ENCODE results near the gene KLHL22.
"Not testable (repeated sequence)": the region's sequence is repeated elsewhere in the genome, so short reads cannot be mapped to it uniquely, and the experiment has no call there.

The KLHL22 gene

DNA sequence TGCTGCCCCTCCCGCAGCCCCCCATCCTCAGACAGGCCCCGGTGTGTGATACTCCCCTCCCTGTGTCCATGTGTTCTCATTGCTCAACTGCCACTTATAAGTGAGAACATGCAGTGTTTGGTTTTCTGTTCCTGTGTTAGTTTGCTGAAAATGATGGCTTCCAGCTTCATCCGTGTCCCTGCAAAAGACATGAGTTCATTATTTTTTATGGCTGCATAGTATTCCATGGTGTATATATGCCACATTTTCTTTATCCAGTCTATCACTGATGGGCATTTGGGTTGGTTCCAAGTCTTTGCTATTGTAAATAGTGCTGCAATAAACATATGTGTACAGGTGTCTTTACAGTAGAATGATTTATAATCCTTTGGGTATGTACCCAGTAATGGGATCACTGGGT is 80.4 kb downstream of the KLHL22 start:
- not testable (repeated sequence) for DNase-seq

DNA sequence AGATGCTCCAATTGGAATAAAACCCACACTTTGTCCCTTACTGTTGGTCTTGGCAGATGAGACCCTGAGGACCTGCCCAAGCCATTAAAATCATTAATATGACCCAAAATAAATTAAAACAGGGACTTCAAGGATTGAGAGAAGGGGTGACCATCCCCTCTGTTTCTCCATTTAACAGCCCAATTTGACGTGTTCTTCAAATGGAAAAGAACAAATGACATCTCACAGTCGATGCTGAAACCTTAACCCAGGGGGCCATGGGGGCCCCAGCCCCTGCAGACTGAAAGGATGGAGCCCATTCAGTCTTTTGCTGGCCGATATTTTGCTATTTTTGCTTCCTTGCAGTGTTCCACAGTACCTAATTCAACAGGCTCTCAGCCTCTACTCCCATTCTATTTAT is 81.1 kb downstream of the KLHL22 start:
- no peak for DNase-seq

DNA sequence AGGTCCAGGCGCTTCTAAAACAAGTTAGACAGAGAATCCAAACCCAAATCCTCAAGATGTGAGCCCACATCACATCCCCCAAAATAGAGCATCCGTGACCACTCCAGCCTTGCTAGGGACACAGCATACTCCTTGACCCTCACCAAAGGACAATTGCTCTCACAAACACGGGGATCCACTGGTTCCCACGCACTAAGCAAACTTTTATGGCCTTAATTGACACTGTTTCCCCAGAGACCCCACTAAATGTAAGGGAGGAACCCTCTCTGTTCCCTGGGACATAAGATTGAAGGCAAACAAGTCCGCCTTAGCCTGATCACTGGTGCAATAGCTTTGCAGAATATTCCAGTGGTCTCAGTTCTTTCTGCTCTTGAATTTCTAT is 81.5 kb downstream of the KLHL22 start:
- no peak for DNase-seq

DNA sequence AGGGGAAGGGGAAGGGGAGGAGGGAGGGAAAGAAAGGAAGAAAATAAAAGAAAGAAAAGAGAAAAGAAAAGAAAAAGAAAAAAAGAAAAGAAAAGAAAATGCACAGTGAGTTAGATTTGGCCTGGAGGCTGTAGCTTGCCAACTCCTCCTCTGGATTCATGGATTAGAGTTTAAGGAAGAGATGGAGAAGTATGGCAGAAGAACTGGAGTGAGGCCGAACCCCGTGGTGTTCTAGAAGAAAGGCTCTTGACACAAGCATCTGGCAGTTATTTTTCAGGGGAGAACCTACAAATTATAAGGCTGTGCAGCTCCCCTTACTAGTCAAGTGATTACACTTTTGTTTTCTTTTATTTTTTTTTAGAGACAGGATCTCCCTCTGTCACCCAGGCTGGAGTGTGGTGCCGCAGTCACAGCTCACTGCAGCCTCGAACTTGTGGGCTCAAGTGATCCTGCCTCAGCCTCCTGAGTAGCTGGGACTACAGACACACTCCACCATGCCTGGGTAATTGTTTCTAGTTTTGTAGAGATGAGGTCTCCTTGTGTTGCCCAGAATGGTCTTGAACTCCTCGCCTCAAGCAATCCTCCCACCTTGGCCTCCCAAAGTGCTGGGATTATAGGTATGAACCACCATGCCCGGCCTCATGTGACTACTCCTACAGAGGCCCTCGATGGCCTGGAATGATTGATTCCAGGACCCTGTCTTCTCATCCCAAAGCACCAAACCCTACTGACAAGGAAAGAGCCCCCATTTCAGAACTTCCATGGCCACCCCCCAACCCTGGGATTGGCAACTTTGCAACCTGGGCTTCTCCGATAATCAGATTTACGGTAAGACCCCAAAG is 82.2 kb downstream of the KLHL22 start:
- no peak for DNase-seq

DNA sequence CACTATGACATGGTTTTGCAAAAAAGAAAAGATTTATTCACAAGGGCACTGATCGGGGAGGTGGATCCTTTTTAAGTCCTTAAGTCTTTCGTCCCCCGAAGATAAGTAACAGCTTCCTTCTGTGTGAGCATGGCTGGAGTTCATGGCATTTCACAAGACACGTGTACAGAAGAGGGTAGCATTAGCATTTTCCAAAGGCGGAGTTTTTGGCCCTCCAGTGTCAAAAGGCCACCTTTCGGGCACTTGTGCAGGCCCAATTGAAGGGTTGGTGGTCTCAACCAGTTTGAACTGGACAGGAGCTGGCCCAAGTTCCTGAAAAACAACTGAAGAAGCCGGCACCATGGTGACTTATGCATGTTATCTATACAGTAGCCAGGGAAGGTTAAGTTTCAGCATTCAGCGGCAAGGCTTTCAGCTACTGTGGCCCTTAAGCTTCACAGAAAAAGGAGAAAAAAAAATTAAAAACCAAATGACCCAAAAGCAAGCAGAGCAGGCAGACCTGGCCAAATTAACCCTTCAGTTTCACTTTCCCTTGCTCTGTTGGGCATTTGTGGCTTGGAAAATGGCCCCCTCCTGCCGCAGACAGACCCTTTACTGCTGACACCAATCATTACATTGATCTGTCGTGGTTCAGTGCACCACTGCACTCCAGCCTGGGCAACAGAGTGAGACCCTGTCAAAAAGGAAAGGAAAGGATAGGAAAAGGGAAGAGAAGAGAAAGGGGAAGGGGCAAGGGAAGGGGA is 83.0 kb downstream of the KLHL22 start:
- DNase-seq: no peak

DNA sequence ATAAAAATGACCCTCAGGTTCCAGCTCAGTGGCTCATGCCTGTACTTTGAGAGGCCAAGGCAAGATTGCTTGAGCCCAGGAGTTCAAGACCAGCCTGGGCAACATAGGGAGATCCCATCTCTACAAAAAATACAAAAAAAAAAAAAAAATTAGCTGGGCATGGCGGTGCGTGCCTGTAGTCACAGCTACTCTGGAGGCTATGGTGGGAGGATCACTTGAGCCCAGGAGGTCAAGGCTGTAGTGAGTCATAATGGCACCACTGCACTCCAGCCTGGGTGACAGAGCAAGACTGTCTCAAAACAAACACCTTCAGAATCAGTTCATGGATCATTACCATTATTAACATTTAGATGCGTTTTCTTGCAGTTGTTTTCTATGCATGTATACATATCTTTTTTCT is 86.2 kb downstream of the KLHL22 start:
- not testable (repeated sequence) for DNase-seq

DNA sequence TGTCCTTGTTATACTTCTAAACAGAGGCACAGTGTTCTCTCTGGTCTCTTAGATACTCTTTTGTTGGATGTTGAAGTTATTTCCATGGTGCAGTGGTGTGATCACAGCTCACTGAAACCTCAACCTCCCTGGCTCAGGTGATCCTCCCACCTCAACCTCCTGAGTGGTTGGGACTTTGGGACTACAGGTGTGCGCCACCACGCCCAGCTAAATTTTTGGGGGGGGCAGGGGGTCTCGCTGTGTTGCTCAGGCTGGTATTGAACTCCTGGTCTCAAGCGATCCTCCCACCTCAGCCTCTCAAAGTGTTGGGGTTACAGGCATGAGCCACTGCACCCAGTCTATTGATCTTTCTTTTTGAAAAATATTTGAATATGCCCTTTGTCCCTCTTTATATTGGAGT is 86.7 kb downstream of the KLHL22 start:
- DNase-seq: no peak

DNA sequence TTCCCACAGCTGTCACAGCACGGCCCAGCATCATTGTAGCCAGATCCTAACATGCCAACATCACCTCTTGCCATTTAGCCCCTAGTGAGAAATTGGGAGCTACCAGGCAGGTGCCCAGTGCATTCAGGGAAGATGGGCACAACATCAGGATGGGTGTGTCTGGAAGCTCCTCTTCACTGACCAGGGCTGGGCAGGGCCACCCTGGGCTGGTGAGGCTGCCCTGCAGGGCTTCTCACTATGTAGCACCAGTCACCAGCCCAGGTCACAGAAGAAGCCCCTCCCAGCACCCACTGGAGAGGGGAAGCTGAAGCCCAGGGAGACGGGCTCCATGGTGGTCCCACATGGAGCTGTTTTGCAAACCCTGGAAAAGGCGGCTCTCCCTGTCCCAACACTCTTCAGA is 87.8 kb downstream of the KLHL22 start:
- no peak for DNase-seq

DNA sequence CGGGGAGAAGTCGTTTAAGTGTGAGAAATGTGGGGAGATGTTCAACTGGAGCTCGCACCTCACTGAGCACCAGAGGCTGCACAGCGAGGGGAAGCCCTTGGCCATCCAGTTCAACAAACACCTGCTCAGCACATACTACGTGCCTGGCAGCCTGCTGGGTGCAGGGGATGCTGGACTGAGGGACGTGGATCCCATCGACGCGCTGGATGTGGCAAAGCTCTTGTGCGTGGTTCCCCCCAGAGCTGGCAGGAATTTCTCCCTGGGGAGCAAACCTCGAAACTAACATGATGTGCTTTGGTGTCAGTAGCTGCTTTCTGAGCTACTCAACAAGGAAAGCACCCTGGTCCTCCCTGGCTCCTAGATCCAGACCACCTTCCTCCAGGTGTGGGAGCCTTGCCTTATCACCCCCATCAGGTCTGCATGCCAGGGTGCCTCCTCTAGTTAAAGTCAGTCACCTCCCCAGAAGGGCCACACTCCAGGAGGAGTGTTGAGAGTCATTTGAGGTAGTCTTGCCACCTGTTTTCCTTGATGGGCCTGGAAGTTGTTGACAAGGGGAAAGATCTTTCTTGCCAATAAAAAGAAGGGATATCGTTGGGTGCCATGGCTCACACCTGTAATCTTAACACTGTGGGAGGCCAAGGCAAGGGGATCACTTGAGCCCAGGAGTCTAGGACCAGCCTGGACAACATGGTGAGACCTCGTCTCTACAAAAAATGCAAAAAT is 88.7 kb downstream of the KLHL22 start:
- DNase-seq: no peak

DNA sequence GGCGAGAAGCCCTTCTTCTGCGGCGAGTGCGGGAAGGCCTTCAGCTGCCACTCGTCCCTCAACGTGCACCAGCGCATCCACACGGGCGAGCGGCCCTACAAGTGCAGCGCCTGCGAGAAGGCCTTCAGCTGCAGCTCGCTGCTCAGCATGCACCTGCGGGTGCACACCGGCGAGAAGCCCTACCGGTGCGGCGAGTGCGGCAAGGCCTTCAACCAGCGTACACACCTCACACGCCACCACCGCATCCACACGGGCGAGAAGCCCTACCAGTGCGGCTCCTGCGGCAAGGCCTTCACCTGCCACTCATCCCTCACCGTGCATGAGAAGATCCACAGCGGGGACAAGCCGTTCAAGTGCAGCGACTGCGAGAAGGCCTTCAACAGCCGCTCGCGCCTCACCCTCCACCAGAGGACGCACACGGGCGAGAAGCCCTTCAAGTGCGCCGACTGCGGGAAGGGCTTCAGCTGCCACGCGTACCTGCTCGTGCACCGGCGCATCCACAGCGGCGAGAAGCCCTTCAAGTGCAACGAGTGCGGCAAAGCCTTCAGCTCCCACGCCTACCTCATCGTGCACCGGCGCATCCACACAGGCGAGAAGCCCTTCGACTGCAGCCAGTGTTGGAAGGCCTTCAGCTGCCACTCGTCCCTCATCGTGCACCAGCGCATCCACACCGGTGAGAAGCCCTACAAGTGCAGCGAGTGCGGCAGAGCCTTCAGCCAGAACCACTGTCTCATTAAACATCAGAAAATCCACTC is 89.5 kb downstream of the KLHL22 start:
- DNase-seq: no peak

DNA sequence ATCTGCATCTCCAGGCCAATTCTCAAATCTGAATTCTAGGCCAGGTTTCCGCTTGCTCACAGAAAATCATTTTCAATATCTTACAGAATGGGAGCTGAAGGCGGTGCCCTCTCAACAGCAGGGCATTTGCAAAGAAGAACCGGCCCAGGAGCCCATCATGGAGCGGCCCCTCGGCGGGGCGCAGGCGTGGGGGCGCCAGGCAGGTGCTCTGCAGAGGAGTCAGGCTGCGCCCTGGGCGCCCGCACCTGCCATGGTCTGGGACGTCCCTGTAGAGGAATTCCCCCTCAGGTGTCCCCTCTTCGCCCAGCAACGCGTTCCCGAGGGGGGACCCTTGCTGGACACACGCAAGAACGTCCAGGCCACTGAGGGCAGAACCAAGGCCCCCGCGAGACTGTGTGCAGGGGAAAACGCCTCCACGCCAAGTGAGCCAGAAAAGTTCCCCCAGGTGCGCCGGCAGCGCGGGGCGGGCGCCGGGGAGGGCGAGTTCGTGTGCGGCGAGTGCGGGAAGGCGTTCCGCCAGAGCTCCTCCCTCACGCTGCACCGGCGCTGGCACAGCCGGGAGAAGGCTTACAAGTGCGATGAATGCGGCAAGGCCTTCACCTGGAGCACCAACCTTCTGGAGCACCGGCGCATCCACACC is 90.2 kb downstream of the KLHL22 start:
- no peak for DNase-seq

DNA sequence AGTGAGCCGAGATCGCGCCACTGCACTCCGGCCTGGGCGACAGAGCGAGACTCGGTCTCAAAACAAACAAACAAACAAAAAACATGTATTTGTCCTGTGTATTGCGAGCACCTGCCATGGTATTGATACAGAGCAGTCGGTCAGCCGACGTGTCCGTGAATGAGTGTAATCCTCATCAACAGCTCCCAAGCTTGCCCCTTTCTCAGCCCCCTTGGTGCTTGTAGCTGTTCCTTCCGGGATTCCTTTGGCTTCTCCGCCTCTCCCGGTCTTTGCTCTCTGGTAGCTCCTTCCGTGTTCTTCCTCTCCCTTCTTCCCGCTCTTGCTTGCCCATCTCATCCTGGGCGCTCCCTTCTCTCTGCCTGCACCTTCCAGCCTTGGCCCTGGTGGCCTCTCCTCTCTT is 90.7 kb downstream of the KLHL22 start:
- DNase-seq: no peak

DNA sequence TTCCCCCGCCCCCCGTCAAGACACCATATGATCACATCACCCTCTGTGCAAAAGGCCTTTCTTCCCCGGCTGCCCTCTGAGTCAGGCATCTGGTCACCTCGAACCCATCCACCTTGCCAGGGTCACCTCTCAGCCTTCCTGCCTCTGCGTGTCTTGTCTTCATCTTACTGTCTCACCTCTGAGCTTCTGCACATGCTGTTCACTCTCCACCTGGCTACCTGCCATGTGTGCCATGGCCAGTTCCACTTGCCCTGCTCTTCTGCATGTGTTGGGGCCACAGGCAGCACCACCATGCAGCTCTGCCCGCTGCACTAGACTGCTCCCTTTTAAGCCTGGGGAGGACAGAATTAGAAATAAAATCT is 91.8 kb downstream of the KLHL22 start:
- no peak for DNase-seq

DNA sequence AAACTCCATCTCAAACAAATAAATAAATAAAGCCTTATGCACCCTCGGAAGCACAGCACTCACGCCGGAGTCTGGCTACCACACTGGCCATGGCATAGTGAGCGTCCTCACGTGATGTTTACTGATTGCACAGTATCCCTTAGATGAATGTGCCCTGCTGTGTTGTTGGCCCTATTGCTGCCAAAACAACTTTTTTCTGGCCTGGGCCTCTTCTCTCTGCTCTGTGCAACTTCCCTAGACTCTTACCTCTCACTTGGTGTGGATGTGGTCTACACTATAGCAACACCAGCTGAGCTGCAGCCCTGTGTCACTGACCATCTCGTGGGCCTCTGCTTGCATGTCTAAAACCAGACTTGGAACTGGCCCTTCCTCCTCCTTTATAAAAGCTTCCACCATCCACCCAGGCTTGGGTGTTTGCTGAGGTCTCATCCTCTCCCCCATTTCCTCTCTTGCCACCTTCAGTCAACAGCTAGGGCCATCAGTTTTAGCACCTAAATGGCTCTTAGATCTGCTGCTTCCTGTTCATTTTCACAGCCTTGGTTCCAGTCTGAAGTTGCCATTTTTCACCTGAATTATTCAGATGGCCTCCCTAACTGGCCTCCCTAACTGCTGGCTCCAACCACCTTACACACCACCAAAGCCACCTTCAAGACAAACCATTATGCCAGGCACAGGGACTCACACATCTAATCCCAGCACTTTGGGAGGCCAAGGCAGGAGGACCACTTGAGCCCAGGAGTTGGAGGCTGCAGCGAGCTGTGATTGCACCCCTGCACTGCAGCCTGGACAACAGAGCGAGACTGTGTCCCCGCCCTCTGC is 92.4 kb downstream of the KLHL22 start:
- DNase-seq: no peak

DNA sequence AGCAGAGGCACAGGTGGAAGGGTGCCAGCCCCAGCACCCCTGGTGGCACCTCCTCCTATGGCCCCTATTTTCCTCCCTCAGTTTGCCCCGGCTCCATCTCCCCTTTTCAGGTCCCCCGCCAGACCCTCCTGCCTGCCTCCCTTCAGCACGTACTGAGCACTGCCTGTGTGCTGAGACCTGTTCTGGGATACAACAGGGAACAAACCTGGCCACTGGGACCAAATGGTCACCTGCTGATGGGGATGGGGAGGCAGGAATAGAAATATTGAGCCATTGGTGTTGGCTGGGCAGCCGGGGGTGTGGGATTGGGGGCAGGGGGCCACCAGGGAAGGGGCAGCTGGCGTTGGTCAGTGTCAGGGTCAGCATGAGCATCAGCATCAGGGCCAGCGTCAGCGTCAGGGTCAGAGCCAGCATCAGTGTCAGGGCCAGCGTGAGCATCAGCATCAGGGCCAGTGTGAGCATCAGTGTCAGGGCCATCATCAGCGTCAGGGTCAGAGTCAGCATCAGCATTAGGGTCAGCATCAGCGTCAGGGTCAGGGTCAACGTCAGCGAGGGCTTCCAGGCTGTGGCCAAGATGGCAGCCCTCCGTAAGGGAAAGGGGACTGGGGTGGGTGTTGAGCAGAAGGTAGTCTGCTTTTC is 94.1 kb downstream of the KLHL22 start:
- no peak for DNase-seq

DNA sequence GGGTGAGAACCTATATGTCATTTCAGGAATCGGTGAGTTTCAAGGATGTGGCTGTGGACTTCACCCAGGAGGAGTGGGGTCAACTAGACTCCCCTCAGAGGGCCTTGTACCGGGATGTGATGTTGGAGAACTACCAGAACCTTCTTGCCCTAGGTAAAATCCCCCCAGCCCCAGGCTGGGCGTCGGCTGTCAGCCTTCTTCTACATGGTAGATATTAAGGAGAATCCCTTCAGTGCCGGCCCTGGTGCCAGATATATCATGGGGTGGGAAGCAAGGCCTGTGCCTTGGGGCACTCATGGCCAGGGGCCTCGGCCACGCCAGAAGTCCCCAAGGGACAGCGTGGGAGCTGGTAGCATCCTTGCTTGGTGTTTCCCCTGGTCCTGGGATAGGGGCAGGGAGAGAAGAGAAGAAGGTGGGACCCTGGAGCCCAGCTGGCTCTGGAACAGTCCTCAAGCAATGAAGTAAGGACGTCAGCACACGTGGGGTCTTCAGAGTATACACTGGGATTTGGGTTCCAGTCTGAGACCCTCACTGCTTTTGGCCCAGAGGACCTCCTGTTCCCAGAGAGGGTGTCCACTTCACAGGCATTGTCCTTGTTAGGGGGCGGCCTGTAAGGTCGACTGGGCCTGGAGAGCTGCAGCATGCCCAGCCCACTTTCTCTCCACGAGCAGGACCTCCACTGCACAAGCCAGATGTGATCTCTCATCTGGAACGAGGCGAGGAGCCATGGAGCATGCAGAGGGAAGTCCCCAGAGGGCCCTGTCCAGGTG is 94.8 kb downstream of the KLHL22 start:
- no peak for DNase-seq

DNA sequence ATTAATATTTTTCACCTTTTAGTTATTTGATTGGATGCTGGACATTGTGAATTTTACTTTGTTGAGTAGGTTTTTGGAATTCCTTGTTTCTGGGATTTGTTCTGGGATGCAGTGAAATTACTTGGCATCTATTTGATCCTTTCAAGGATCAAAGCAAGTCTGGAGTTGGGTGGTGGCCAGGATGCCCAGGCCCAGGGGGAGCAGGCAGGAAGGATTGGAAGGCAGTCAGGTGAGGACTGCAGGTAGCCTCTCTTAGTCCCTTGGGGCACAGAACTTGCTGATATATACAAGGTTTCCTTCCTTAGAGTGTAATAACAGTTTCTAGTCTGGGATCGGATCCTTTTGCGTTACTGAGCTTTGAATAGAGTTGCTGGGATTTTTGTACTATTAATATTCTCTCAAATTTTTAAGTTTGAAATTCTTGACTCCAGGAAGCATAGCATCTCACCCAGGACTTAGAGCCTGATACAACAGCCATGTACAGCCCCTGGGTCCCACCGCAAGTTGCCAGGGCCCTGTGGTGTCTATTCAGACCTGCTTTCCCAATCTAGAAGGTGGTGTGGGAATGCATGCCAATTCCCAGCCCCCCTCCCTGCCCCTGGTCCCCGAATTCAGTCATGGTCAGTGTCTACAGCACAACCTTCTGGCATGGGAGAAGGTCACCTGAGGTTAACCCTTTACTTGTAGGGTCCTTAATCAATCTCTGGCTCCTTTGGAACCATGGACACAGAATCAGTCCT is 95.6 kb downstream of the KLHL22 start:
- no peak for DNase-seq

DNA sequence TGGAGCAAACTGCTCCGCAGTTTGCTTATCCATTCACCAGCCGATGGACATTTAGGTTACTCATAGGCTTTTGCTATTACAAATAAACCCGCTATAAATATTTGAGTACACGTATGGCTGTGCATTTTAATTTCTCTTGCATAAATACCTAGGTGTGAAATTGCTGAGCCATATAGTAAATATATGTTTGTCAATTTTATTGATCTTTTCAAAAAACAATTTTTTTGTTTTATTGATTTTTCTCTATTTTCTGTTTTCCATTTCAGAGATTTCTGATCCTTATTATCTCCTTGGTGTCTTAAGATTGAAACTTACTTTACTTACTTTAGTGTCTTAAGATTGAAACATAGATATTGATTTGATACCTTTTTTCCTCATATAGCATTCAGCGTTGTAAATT is 97.2 kb downstream of the KLHL22 start:
- DNase-seq: no peak

DNA sequence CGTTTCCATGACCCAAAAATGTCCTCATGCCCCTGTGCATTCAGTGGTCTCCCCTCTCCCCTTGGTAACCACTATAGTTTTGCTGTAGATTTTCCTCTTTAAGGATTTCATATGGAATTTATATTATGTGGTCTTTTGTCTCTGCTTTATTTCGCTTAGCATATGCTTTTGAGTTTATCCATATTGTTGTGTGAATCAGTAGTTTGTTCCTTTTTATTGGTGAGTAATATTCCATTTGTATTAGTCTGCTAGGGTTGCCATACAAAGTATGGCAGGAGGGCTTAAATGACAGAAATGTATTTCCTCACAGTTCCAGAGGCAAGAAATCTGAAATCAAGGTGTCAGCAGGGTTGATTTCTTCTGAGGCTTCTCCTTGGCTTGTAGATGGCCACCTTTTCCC is 98.1 kb downstream of the KLHL22 start:
- DNase-seq: no peak

DNA sequence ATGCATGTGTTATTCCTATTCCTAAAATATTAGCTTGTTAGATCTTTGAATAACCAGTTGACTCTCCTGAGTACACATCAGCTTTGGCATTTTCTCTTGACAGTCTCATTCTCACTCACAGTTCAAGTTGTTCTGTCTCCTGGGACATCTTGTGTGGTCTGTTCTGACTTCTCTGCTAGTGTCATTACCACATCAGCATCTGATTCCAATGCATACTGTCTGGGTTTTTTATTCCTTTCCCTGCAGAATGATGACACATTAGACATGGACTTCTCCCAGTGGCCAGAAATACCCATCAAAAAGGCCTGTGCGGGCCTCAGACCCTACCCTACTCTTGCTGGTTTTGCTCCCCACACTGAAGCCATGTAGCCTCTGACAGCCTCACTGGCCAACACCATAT is 99.0 kb downstream of the KLHL22 start:
- DNase-seq: no peak

Measured in NCI-H1092 treated with DMSO at 0.1 percent for 48 hours (cell line).